Stomach (tissue), 4 donors: Measurements from ENCODE around the gene XRCC5.

Experiments
- POLR2A ChIP-seq, 4 donors: fragments of 450-650 bp; IDR thresholded peaks; one replicate each; pipeline ENCODE4 v1.6.1; 2016; ENCODE audit warnings: antibody characterized with exemption in 4 of 4, control low read depth in 2 of 4, mild to moderate bottlenecking in 1 of 4, moderate library complexity in 1 of 4
- TF ChIP-seq, protein P1 (sequence below), 7 experiments: fragments of 450-650 bp in 4 of 7; fragments of 200-600 bp in 3 of 7; sonication (generic) in 3 of 7; IDR thresholded peaks; one replicate each; pipeline ENCODE4 v1.5.1; 2016 to 2019; ENCODE audit warnings: antibody characterized with exemption in 7 of 7, control low read depth in 2 of 7, mild to moderate bottlenecking in 1 of 7

DNA sequence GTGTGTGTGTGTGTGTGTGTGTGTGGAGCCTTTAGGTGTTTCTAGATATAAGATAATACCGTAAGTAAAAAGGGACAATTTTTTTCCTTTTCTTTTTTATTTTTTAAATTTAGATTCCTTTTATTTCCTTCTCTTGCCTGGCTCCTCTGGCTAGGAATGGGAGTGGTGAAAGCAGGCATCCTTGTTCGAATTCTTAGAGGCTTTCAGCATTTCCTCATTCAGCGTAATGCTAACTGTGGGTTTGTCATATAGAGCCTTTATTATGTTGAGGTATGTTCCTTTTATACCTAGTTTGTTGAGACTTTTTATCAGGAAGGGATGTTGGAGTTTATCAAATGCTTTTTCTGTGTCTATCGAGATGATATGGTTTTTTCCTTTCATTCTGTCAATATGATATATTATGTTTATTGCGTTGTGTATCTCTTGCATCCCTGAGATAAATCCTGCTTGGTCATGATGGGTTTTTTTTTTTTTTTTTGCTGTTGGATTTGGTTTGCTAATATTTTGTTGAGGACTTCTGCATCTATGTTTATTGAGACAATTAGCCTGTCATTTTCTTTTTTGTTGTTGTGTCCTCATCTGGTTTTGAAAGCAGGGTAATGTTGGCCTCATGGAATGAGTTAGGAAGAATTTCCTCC lies 120.2 kb downstream of the XRCC5 start:
- TF ChIP-seq, protein P1, sequence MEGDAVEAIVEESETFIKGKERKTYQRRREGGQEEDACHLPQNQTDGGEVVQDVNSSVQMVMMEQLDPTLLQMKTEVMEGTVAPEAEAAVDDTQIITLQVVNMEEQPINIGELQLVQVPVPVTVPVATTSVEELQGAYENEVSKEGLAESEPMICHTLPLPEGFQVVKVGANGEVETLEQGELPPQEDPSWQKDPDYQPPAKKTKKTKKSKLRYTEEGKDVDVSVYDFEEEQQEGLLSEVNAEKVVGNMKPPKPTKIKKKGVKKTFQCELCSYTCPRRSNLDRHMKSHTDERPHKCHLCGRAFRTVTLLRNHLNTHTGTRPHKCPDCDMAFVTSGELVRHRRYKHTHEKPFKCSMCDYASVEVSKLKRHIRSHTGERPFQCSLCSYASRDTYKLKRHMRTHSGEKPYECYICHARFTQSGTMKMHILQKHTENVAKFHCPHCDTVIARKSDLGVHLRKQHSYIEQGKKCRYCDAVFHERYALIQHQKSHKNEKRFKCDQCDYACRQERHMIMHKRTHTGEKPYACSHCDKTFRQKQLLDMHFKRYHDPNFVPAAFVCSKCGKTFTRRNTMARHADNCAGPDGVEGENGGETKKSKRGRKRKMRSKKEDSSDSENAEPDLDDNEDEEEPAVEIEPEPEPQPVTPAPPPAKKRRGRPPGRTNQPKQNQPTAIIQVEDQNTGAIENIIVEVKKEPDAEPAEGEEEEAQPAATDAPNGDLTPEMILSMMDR (IDR thresholded peaks at IDR 0.05), result no peak
- no peak for TF ChIP-seq POLR2A (IDR thresholded peaks at IDR 0.05)
